DOHH2 (cell line): ENCODE measurements around the gene RPL37A.

Experiments used
- CTCF ChIP-seq: fragments of 200-600 bp; sonication (generic); IDR thresholded peaks from one replicate; pipeline ENCODE4 v1.5.1; 2014; ENCODE audit warnings: antibody characterized with exemption, mild to moderate bottlenecking, low read depth, low read length; ENCODE audit not compliant: poor library complexity, severe bottlenecking
- EZH2phosphoT487 ChIP-seq: fragments of 200-600 bp; sonication (generic); IDR thresholded peaks from 2 replicates; pipeline ENCODE4 v1.6.1; 2017; ENCODE audit warnings: borderline replicate concordance, mild to moderate bottlenecking, antibody characterized with exemption, low read length, moderate library complexity, mixed read lengths

DNA sequence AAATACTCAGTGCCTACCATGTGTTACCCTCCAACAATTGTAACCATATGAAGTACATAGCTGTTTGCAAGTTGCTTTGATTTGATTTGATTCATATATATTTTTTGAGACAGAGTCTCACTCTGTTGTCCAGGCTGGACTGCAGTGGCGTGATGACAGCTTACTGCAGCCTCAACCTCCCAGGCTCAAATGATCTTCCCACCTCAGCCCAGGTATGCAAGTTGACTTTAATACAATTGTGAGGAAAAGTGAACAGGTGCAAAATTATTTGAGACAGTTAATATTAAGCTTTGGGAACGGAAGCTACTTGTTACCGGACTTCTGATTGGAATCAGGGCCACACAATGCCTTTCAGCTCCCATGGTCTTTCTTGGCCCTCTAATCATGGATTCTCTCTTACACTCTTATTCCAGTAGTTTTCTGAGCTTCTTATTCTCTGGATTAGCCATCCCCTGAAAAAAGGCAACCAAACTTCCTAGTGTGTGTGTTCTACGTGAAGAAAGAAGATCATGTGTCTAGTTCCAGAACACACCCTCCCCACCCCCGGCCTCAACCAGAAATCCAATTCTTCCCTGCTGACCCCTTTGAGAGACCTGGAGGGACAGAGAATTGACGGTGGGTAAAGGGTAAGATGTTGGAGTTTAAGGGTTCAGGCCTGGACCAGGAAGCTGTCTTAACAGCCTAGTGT lies 1.1 kb upstream of the RPL37A start:
- TF ChIP-seq CTCF (no peak), EZH2phosphoT487 (no peak)
